ENCODE data around the gene RALGPS2.
"Not testable (repeated sequence)": the region's sequence is repeated elsewhere in the genome, so short reads cannot be mapped to it uniquely, and the experiment has no call there.

Gene RALGPS2

DNA sequence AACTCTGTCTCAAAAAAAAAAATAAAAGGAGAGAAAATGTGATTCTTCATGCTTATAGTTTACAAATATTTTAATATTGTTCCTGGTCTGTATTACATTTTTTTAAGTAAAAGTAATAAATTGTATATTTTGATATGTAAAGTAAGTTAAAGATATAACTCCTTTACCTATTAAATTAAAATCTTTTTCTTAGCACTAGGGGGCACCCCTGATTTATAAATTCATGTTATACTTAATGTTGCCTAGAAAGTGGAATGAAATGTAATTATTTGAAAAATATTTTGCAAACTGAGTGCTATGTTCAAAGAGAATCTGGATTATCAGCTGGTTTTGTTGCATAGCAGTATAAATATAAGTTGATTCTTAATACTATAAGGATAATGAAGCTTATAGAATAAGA is 49.2 kb downstream of the RALGPS2 start:
- in situ Hi-C loops (cut with HindIII; ENCODE audit: low sequenced_read_pairs) = no loop called here

DNA sequence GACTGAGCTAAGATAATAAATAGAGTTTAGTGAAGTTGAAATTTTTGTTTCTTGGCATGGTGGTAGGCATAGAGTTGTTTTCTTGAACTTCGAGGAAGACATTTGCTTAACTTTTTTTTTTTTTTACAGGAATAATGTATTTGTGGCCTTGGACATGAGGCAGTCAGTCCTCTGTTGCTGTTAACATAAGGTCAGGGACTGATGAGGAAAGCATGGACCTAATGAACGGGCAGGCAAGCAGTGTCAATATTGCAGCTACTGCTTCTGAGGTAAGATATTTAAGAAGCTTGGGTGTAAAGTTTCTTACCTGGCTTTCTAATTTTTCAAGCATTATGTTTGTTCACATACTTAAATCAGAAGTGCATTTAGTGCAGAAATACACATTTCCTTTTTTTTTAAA is 51.5 kb downstream of the RALGPS2 start:
- in situ Hi-C loops (cut with HindIII; ENCODE audit: low sequenced_read_pairs) = loop anchor here (25.0 kb wide), 1 partner anchor 236 kb away; no protein-coding TSS in a partner anchor

DNA sequence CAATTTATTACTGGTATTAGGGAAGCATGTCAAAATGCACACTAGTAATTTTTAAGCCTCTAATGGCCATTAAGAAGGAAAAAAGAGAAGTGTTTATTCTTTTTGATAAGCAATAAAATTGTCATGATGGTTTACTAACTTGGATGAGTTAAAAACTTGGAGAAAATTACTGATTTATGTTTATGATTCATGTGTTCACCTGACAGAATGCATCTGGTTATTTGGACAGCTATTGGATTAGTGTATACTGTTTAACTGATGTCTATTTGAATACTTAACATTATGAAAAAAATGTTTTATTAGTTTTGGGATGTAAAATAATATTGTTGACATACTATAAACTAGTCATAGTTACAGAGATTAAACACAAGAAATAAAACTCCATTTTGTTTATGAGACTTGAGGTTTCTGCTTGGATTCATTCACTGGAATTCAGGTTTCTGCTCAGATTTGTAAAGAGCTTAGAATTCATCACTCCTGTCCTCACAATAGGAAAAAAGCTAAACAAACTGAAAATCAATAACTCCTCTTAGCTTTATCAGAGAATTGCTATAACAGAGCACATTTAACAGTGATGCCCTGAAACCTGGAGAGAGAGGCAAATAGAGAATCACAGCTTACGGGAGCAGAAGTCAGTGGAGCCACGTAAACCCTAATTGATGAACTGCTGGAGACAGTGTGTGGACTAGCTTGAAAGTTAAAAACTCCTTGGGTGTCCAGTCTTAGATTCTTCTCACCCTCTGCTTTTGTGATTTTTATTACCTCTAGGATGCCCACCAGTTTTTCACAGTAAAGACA is 56.7 kb downstream of the RALGPS2 start:
- in situ Hi-C loops (cut with HindIII; ENCODE audit: low sequenced_read_pairs) = loop anchor here (25.0 kb wide), 1 partner anchor 231 kb away; no protein-coding TSS in a partner anchor

DNA sequence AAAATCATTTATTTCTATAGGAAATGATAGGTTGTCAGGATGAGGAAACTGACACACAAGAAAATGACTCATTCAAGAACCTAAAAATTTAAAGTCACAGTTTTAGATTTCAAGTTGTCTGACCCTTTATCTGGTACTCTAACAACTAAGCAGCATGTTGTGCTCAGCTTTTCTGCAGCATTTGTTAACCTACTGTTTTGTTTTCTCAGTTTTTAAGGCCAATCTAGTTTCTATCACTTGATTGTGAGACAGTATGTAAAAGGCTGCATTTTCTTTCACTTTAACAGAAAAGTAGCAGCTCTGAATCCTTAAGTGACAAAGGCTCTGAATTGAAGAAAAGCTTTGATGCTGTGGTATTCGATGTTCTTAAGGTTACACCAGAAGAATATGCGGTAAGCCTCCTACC is 59.1 kb downstream of the RALGPS2 start:
- in situ Hi-C loops (cut with HindIII; ENCODE audit: low sequenced_read_pairs) = loop anchor here (25.0 kb wide), 1 partner anchor 228 kb away; no protein-coding TSS in a partner anchor

DNA sequence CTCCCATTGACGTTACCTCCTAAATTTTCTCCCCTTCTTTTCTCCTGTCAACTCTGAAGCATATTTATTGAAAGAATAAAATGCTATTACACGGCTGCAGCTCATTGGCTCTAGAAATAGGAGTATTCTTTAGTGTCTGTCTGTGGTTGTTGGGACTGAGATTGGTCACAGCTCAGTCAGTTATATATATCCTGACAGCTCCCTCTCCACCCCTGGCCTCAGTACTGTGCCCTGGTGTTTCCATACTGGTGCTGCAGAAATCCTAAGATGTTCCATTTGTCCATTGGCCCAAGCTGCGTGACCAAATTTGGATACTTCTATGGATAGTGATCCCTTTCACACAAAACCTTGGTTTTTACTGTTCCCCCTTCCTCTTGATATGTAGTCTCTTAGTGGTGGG is 67.3 kb downstream of the RALGPS2 start:
- in situ Hi-C loops (cut with HindIII; ENCODE audit: low sequenced_read_pairs) = loop anchor here (25.0 kb wide), 1 partner anchor 220 kb away; no protein-coding TSS in a partner anchor

DNA sequence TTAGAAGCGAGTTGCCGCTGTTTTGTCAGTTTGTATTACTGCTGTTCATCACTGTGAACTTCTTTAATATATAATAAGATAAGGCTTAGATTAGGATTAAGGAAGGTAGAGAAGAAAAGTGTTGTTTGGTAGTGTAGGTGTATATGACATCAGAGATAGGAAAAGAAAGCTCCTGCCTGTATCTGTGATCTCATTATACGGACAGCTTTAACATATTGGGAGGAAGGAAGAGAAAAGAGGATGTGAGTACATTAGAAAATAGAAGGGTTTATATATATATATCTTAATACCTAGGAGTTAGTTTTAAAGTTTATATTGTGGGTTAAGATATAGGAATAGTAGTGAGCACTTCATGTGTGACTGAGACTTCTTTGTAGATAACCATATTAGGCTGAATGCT is 71.0 kb downstream of the RALGPS2 start:
- in situ Hi-C loops (cut with HindIII; ENCODE audit: low sequenced_read_pairs) = loop anchor here (25.0 kb wide), 1 partner anchor 216 kb away; no protein-coding TSS in a partner anchor

DNA sequence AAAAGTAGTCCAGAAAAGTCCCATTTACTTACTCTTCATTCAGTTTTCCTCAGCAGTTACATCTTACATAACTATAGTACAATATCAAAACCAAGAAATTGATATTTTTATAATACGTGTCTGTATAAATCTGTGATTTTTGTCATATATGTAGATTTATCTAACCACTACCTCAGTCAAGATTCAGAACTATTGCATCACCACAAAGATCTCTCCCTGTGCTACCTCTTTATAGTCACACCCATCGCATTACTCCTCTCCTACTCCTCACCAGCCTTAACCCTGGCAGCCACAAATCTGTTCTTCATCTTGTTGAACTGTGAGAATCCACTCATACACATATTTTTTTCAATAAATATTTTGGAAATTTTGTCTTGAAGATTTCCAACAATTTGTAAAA is 72.5 kb downstream of the RALGPS2 start:
- in situ Hi-C loops (cut with HindIII; ENCODE audit: low sequenced_read_pairs) = loop anchor here (25.0 kb wide), 1 partner anchor 215 kb away; no protein-coding TSS in a partner anchor

DNA sequence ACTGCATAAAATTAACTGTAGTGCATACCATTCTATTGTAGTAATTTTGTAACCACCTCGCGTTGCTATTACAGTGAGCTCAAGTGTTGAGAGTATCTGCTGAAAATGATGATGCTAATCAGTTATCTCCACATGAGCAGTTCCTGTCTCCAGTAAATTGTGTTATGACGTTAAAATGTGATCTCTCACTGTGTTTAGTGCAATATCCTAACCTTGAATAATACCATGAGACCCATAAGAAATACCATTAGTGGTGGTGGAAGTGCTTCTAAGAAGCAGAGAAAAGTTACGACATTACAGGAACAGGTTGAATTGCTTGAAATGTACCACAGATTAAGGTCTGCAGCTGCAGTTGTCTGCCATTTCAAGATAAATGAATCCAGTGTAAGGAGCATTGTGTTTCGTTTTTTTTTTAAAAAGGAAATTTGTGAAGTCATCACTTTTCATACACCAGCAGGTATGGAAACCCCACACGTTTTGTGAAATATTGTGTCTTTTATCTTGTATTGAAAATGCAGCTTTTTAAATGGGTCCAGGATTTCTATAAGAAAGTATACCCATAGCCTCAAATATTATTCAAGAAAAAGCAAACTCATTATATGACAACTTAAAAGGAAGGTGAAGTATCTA is 73.3 kb downstream of the RALGPS2 start:
- in situ Hi-C loops (cut with HindIII; ENCODE audit: low sequenced_read_pairs) = loop anchor here (25.0 kb wide), 1 partner anchor 214 kb away; no protein-coding TSS in a partner anchor

DNA sequence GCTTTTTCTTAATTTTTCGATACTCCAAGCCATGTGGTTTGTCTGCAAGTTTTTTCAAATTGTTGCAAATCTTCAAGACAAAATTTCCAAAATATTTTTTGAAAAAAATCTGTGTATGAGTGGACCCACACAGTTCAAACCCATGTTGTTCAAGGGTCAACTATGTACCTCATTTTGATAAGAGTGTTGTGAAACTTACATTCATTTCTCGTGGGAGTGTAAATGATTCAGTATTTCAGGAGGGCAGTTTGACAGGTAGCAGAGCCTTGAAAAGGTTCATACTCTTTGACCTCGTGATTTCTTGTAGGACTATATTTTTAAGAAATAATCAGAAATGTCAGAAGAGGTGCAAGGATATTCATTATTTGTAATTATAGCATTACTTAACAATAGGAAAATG is 77.8 kb downstream of the RALGPS2 start:
- in situ Hi-C loops (cut with HindIII; ENCODE audit: low sequenced_read_pairs) = no loop called here

DNA sequence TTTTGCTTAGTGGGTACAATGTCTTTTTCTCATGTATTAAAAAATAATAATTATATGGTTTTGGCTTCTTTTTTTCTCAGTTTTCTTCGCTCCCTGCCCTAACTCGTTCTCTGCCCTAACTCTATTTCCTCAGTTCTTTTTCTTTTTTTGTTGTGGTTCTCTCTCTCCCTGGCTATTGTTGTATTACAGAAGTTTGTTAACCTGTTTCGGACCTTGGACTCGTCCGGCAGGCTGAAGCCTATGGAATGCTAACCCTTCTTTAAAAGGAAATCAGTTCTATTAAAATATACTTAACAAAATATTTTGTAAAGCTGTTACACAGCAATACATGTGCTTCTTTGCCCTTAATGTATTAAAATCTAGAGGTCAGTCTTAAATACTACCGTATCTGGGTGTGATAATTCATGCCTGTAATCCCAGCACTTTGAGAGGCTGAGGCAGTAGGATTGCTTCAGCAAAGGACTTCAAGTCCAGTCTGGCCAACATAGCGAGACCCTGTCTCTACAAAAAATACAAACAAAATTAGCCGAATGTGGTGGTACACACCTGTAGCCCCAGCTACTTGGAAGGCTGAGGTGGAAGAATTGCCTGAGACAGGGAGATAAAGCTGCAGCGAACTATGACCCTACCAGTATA is 81.7 kb downstream of the RALGPS2 start:
- in situ Hi-C loops (cut with HindIII; ENCODE audit: low sequenced_read_pairs) = no loop called here

DNA sequence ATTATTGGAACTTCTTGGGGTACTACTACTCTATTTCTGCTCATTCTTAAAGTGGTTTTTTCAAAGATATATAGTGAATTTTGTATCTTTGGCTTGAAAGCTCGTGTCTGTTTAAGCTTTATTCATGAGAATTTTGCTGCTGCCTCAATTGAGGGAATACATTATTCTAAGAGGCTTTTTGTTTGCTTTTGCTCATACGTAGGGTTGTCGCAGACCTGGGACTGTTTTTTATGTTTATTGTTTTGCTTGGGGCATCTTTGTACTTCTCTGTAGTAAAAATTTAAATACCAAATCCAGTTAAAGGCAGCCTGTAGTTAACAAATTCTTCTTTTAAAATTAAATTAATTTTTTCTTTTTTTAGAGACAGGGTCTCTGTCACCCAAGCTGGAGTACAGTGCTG is 83.5 kb downstream of the RALGPS2 start:
- in situ Hi-C loops (cut with HindIII; ENCODE audit: low sequenced_read_pairs) = no loop called here

DNA sequence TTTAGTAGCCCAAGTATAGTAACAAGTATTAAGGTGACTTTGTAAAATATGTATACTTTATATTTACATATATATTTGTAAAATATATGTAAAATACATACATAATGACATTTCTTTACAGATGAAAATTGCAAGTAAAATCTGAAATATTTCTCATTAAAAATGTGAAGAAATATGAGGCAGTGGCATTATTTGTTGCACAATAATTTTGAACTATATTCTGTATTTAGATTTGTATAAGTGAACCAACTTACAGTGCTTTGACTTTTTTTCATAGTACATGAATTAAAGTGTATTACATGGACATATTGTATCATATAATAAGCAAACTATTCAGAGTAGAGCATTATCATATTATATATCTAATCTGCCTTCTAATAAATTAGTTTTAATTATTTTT is 85.5 kb downstream of the RALGPS2 start:
- in situ Hi-C loops (cut with HindIII; ENCODE audit: low sequenced_read_pairs) = no loop called here

DNA sequence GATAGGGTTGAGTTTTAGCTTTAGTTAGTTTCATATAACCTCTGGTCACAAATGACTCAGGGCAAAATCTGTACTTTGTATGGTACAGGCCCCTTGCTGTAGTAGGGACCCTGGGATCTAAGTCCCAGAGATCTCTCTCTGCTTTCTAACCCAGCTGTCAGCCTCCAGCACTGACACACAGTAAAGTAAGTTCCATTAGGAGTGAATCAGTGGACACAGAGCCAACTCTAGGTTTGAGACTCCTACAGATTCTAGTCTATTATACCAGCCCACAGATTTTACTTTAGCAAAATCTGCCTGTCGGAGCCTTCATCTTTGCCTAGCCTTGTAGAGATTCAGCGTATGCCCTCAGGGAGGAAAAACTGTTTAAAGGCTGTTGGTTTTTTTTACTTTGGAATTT is 93.4 kb downstream of the RALGPS2 start:
- in situ Hi-C loops (cut with HindIII; ENCODE audit: low sequenced_read_pairs) = no loop called here

DNA sequence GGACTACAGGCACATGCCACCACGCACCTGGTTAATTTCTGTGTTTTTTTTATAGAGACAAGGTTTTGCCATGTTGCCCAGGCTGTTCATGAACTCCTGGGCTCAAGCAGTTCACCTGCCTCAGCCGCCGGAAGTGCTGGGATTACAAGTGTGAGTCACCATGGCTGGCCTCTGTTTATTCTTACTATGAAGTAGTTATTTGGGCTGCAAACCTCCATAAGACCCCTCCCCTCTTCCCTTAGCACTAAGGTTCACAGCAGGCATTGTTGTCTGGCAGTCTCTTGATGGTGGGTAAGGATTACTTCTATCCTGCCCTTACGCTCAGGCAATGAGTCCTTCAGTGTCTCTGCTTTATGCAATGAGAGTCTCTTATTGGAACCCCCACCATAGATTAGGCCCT is 94.1 kb downstream of the RALGPS2 start:
- in situ Hi-C loops (cut with HindIII; ENCODE audit: low sequenced_read_pairs) = no loop called here

DNA sequence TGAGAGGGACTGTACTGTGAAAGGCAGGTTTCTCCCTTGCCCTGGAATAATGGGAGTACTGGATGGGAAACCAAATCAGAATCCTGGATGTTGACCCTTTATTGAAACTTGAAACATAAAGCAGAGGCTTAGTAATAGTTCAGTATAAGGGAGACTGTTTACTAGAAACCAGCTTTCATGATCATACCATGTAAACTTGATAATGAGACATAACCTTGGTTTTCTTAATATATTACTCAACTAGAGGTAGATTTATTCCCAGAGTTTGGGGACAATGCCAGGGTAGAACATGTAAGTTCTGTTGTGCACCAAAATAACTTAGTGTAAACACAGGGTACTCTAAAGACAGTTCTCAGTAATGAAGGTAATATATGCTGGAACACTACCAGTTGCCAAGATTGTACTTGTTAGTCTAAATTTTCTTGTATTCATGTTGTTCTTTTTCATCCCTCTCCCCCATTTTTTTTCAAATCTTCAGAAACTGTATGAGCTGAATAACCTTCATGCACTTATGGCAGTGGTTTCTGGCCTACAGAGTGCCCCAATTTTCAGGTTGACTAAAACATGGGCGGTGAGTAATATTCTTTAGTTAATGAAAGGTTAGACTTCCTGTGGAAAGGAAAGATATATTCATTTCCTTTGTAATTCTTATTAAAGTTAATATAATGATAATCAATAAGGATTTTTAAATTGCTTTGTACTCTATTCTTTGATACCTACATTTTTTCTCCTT is 96.3 kb downstream of the RALGPS2 start:
- in situ Hi-C loops (cut with HindIII; ENCODE audit: low sequenced_read_pairs) = no loop called here

DNA sequence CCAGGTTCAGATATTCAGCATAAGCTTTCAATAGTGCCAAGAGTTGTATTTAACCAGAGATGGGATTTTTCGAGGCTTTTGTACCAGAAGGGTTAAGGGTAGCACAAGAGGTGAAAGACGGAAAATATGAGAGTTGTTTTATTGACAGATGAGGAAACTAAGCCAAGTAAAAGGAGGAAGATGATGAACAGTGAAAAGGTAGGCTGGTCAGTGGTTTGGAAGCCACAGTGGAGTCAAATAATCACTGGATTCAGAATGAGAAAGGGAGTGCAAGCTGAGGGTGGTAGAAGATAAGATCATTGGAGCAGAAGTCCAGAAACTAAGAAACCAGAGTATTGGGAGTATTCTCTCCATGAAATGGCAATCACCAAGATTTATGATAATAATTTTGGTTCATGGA is 100.1 kb downstream of the RALGPS2 start:
- in situ Hi-C loops (cut with HindIII; ENCODE audit: low sequenced_read_pairs) = no loop called here

DNA sequence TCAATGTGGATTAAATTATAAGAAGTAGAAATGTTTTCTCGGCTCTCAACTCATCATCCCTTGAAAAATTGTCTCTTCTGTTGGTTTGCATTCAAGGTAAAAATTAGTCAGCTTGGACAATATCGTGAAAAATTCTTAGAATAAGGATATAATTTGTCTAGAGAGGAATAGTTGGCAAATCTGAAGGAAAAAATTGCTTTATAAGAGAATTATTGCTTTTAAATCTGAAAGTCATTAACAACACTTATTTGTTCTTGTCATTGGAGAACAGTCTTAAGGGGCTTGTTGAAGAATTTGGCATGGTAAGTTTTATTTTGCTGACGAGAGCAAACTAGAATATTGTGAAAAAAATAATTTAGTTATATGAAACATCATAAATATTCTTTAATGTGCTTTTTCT is 119.4 kb downstream of the RALGPS2 start:
- in situ Hi-C loops (cut with HindIII; ENCODE audit: low sequenced_read_pairs) = no loop called here

DNA sequence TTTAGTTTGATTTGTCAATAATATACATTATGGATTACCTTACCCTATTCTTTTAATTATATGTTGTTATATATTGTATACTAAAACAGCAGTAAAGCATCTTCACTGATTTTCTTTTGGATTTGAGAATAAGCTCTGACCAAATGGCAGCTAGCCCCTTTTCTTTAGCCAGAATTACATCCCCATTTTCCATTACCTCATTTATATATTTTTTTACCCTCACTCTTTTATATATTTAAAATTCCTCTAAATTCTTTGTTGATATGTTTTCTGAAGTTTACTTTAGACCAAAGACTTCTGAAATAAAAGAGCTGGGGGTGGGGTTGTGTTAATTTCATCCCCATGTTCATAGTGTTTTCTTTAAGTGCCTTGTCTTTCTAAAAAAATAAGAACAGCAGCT is 121.3 kb downstream of the RALGPS2 start:
- in situ Hi-C loops (cut with HindIII; ENCODE audit: low sequenced_read_pairs) = no loop called here

DNA sequence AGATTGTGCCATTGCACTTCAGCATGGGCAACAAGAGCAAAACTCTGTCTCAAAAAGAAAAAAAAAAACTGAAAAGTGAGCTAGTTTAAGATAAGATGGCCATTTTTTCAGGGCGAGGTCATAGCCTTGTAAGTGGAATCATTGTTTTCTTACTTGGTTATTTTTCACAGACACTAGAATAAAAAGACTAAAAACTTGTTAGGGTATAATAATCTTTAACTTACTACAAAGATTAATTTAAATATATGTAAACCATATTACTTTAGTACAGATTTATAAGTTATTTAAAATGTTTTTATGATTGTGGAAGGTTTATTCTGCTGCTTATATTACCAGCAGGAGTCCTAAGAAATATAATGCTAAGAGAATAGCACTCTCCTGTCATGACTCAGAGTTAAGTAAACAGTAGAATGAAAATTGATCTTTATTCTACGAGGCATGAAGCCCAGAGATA is 122.4 kb downstream of the RALGPS2 start:
- in situ Hi-C loops (cut with HindIII; ENCODE audit: low sequenced_read_pairs) = no loop called here

DNA sequence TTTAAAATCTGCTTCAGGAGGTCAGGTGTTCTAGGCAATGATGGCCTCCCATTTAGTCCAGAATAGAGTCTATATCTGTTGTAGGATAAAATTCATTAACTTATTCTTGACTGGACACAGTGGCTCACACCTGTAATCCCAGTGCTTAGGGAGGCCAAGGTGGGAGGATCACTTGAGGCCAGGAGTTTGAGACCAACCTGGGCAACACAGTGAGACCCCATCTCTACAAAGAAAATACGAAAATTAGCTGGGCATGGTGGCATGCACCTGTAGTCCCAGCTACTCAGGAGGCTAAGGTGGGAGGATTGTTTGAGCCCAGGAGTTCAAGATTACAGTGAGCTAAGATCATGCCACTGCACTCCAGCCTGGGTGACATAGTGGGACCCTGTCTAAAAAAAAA is 122.9 kb downstream of the RALGPS2 start:
- in situ Hi-C loops (cut with HindIII; ENCODE audit: low sequenced_read_pairs) = not testable (repeated sequence)

DNA sequence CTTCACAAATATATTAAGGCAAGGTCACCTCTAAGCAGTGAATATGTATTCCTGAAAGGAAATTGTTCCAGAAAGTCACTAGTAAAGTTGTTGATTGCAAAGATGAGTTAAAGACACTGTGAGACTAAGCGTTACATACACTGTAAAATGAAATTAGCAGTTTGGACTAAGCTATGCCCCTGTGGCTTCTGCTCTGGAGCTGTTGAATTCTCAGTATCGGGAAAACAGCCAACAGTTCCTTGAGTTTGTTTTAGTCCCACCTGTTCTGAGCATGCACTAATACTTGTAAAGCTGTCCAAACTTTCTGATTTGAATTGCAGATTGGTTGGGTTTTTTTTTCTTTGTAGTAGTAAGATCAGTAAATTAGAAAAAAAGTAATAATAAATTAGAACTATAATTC is 124.9 kb downstream of the RALGPS2 start:
- in situ Hi-C loops (cut with HindIII; ENCODE audit: low sequenced_read_pairs) = no loop called here
